Breast epithelium (tissue), 3 donors: ENCODE measurements around the gene ATN1.

Source experiments
- CTCF ChIP-seq, 3 donors: fragments of 450-650 bp; IDR thresholded peaks; one replicate each; pipeline ENCODE4 v1.5.1; 2016 to 2017; ENCODE audit warnings: antibody characterized with exemption in 3 of 3, mild to moderate bottlenecking in 3 of 3, moderate library complexity in 3 of 3
- POLR2A ChIP-seq: fragments of 450-650 bp; IDR thresholded peaks from one replicate; pipeline ENCODE4 v1.6.1; 2016; ENCODE audit warnings: antibody characterized with exemption, mild to moderate bottlenecking, moderate library complexity
- POLR2AphosphoS5 ChIP-seq, 3 donors: sonication (generic); formaldehyde crosslinking; IDR thresholded peaks; one replicate each; pipeline ENCODE4 v1.6.1; 2017; ENCODE audit warnings: antibody characterized with exemption in 3 of 3

GRCh38 chr12:6968426-6968825 lies 40.7 kb downstream of the ATN1 start:
- TF ChIP-seq POLR2AphosphoS5 (IDR thresholded peaks at IDR 0.05) (no peak), CTCF (IDR thresholded peaks at IDR 0.05) (no peak), POLR2A (no peak)
